Hepatocyte (in vitro differentiated cells): Measurements from ENCODE around the gene CELF5.
"Not testable (repeated sequence)": the region's sequence is repeated elsewhere in the genome, so short reads cannot be mapped to it uniquely, and the experiment has no call there.

Experiments used
- EZH2 ChIP-seq: fragments of 200-600 bp; sonication (generic); IDR thresholded peaks from 2 replicates; pipeline ENCODE4 v1.6.1; 2016; ENCODE audit warnings: antibody characterized with exemption, mild to moderate bottlenecking, borderline replicate concordance
- TF ChIP-seq, protein P1 (sequence below): fragments of 200-600 bp; sonication (generic); IDR thresholded peaks from 2 replicates; pipeline ENCODE4 v1.5.1; 2016; ENCODE audit warnings: antibody characterized with exemption, mild to moderate bottlenecking; ENCODE audit not compliant: poor library complexity

DNA sequence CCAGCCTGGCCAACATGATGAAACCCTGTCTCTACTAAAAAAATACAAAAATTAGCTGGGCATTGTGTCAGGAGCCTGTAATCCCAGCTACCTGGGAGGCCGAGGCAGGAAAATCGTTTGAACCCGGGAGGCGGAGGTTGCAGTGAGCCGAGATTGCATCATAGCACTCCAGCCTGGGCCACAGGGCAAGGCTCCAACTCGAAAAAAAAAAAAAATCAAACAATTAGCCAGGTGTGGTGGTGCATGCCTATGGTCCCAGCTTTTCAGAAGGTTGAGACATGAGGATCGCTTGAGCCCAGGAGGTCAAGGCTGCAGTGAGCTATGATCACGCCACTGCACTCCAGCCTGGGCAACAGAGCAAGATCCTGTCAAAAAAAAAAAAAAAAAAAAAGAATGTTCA is 76.1 kb downstream of the CELF5 start:
- TF ChIP-seq, protein P1, sequence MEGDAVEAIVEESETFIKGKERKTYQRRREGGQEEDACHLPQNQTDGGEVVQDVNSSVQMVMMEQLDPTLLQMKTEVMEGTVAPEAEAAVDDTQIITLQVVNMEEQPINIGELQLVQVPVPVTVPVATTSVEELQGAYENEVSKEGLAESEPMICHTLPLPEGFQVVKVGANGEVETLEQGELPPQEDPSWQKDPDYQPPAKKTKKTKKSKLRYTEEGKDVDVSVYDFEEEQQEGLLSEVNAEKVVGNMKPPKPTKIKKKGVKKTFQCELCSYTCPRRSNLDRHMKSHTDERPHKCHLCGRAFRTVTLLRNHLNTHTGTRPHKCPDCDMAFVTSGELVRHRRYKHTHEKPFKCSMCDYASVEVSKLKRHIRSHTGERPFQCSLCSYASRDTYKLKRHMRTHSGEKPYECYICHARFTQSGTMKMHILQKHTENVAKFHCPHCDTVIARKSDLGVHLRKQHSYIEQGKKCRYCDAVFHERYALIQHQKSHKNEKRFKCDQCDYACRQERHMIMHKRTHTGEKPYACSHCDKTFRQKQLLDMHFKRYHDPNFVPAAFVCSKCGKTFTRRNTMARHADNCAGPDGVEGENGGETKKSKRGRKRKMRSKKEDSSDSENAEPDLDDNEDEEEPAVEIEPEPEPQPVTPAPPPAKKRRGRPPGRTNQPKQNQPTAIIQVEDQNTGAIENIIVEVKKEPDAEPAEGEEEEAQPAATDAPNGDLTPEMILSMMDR: not testable (repeated sequence)
- TF ChIP-seq EZH2: not testable (repeated sequence)
